ENCODE results near the gene CTBP1. TPM values are rescaled to one million over a fixed set of nuclear protein-coding genes. Genes with fewer than 3 reads are reported as not detected.

CTBP1 gene
- total and polyA plus RNA-seq, 2 experiments from 2014 or later: 152 to 431 TPM

- no peak overlapping the region for H3K4me3 ChIP-seq
- H3K4me1 ChIP-seq (ENCODE audit: low read depth): no peaks in the 10 kb centered on the region
- H3K27ac ChIP-seq: no peak overlapping the region
- no peaks in the 10 kb centered on the region for H3K36me3 ChIP-seq
- DNase-seq (ENCODE audit: low read depth in 1 of 2, low spot score in 1 of 2): no peak
- H3K27me3 ChIP-seq: no peaks in the 10 kb centered on the region
- TF ChIP-seq CTCF (IDR thresholded peaks at IDR 0.05; ENCODE audit: low read depth, low read length): no peak
- H3K9me3 ChIP-seq (ENCODE audit: low read depth): no peaks in the 10 kb centered on the region
Measured at GRCh38 chr4:1265351-1265750, 16.4 kb upstream of the CTBP1 start.

GRCh38 chr4:1264942-1265341, 16.0 kb upstream of the CTBP1 start:
- TF ChIP-seq CTCF (IDR thresholded peaks at IDR 0.05; ENCODE audit: low read depth, low read length): no peak
- no peaks in the 10 kb centered on the region for H3K4me1 ChIP-seq (ENCODE audit: low read depth)
- no peaks in the 10 kb centered on the region for H3K36me3 ChIP-seq

GRCh38 chr4:1261107-1261928, 12.4 kb upstream of the CTBP1 start:
- Histone ChIP-seq H3K27me3 (no peaks in the 10 kb centered on the region), H3K4me1 (ENCODE audit: low read depth) (no peaks in the 10 kb centered on the region), H3K9me3 (ENCODE audit: low read depth) (no peaks in the 10 kb centered on the region), H3K4me3 (no peak overlapping the region), H3K27ac (no peak overlapping the region), H3K36me3 (no peaks in the 10 kb centered on the region)
- DNase-seq (ENCODE audit: low read depth in 1 of 2, low spot score in 1 of 2): no peak
- TF ChIP-seq CTCF (IDR thresholded peaks at IDR 0.05; ENCODE audit: low read depth, low read length): no peak

More at GRCh38 chr4:1264942-1265341, 16.0 kb upstream of the CTBP1 start:
- Histone ChIP-seq H3K9me3 (ENCODE audit: low read depth) (no peaks in the 10 kb centered on the region), H3K4me3 (no peak overlapping the region), H3K27ac (no peak overlapping the region), H3K27me3 (no peaks in the 10 kb centered on the region)
- DNase-seq (ENCODE audit: low read depth in 1 of 2, low spot score in 1 of 2): no peak

GRCh38 chr4:1260418-1261106, 11.6 kb upstream of the CTBP1 start:
- no peak for TF ChIP-seq CTCF (IDR thresholded peaks at IDR 0.05; ENCODE audit: low read depth, low read length)
- Histone ChIP-seq H3K4me3 (no peak overlapping the region), H3K36me3 (no peaks in the 10 kb centered on the region)

GRCh38 chr4:1259966-1260365, 11.0 kb upstream of the CTBP1 start:
- TF ChIP-seq CTCF (IDR thresholded peaks at IDR 0.05; ENCODE audit: low read depth, low read length): no peak
- Histone ChIP-seq H3K27me3 (no peaks in the 10 kb centered on the region), H3K4me3 (no peak overlapping the region), H3K9me3 (ENCODE audit: low read depth) (no peaks in the 10 kb centered on the region), H3K27ac (no peak overlapping the region), H3K4me1 (ENCODE audit: low read depth) (no peaks in the 10 kb centered on the region), H3K36me3 (no peaks in the 10 kb centered on the region)
- no peak for DNase-seq (ENCODE audit: low read depth in 1 of 2, low spot score in 1 of 2)

More at GRCh38 chr4:1260418-1261106, 11.6 kb upstream of the CTBP1 start:
- no peak for DNase-seq (ENCODE audit: low read depth in 1 of 2, low spot score in 1 of 2)
- Histone ChIP-seq H3K27me3 (no peaks in the 10 kb centered on the region), H3K9me3 (ENCODE audit: low read depth) (no peaks in the 10 kb centered on the region), H3K4me1 (ENCODE audit: low read depth) (no peaks in the 10 kb centered on the region), H3K27ac (no peak overlapping the region)
